COLO829 (cell line): ENCODE results near the gene ZNF771.
"Not testable (repeated sequence)": the region's sequence is repeated elsewhere in the genome, so short reads cannot be mapped to it uniquely, and the experiment has no call there.

Experiments used
- DNase-seq: peaks from one replicate; pipeline ENCODE4 v3.0.0; 2012; ENCODE audit warnings: low spot score

Gene ZNF771

GRCh38 chr16:30434852-30435251 is 27.4 kb downstream of the ZNF771 start:
- DNase-seq = no peak

GRCh38 chr16:30437511-30438046 is 30.2 kb downstream of the ZNF771 start:
- no peak for DNase-seq

GRCh38 chr16:30438835-30439234 is 31.4 kb downstream of the ZNF771 start:
- no peak for DNase-seq

- no peak for DNase-seq
These were observed 32.4 kb downstream of the ZNF771 start for GRCh38 chr16:30439720-30440348.

- no peak for DNase-seq
These were observed 36.2 kb downstream of the ZNF771 start for GRCh38 chr16:30443631-30444030.

- no peak for DNase-seq
These were observed 37.1 kb downstream of the ZNF771 start for GRCh38 chr16:30444231-30445148.

GRCh38 chr16:30445149-30445407 is 37.7 kb downstream of the ZNF771 start:
- DNase-seq = no peak

GRCh38 chr16:30445408-30446202 is 38.2 kb downstream of the ZNF771 start, which contains the start of gene SEPHS2:
TSS of gene SEPHS2 (minus strand) at chr16:30445874. CDS start at chr16:30445727, 147 bp downstream.
- DNase-seq = peak; percentile 89

GRCh38 chr16:30446203-30446595 is 38.8 kb downstream of the ZNF771 start:
- no peak for DNase-seq

- DNase-seq = no peak
These were observed 40.3 kb downstream of the ZNF771 start for GRCh38 chr16:30447512-30448226.

GRCh38 chr16:30449116-30449435 is 41.7 kb downstream of the ZNF771 start:
- no peak for DNase-seq

GRCh38 chr16:30452709-30453580 is 45.5 kb downstream of the ZNF771 start:
- DNase-seq = not testable (repeated sequence)

GRCh38 chr16:30456302-30456701 is 48.9 kb downstream of the ZNF771 start:
- DNase-seq = no peak

GRCh38 chr16:30457256-30457655 is 49.9 kb downstream of the ZNF771 start:
- no peak for DNase-seq

GRCh38 chr16:30457743-30458560 is 50.5 kb downstream of the ZNF771 start:
- DNase-seq = no peak

- no peak for DNase-seq
These were observed 51.4 kb downstream of the ZNF771 start for GRCh38 chr16:30458561-30459394.

GRCh38 chr16:30459456-30459855 is 52.0 kb downstream of the ZNF771 start:
- no peak for DNase-seq

- DNase-seq = not testable (repeated sequence)
These were observed 54.0 kb downstream of the ZNF771 start for GRCh38 chr16:30461426-30461825.

GRCh38 chr16:30464078-30464477 is 56.7 kb downstream of the ZNF771 start:
- DNase-seq = no peak
